ENCODE measurements around the gene NUMA1.
A peak's percentile ranks its signal among the peaks of the same experiment; 100 is the strongest.

The NUMA1 gene

GRCh38 chr11:72112978-72113808 lies 32.9 kb upstream of the NUMA1 start:
- H3K4me1 ChIP-seq (ENCODE audit: insufficient read depth, low read length): peaks cover 12% of the 10 kb centered on the region
- H3K27ac ChIP-seq (ENCODE audit: low read depth, low read length): peak overlapping the region; percentile 91
- no peaks in the 10 kb centered on the region for H3K27me3 ChIP-seq (ENCODE audit: control insufficient read depth in 1 of 2, insufficient read depth in 2 of 2, low read length in 2 of 2)
- H3K9me3 ChIP-seq (ENCODE audit: low read length): no peaks in the 10 kb centered on the region
- peaks cover 21% of the 10 kb centered on the region for H3K36me3 ChIP-seq (ENCODE audit: insufficient read depth, low read length)
- H3K9ac ChIP-seq (ENCODE audit: low read length): peak overlapping the region; percentile 88
- H3K4me3 ChIP-seq (ENCODE audit: low read depth in 1 of 2, low read length in 2 of 2): peak overlapping the region in 1 of 2 donors; percentile 63

- H3K36me3 ChIP-seq (ENCODE audit: insufficient read depth, low read length): peaks cover 26% of the 10 kb centered on the region
- peak within 1 kb of the TSS; percentile 88 for H3K9ac ChIP-seq (ENCODE audit: low read length)
- H3K27ac ChIP-seq (ENCODE audit: low read depth, low read length): peak within 1 kb of the TSS; percentile 96
- H3K4me1 ChIP-seq (ENCODE audit: insufficient read depth, low read length): peaks cover 12% of the 10 kb centered on the region
- no peaks in the 10 kb centered on the region for H3K9me3 ChIP-seq (ENCODE audit: low read length)
- no peaks in the 10 kb centered on the region for H3K27me3 ChIP-seq (ENCODE audit: control insufficient read depth in 1 of 2, insufficient read depth in 2 of 2, low read length in 2 of 2)
- H3K4me3 ChIP-seq (ENCODE audit: low read depth in 1 of 2, low read length in 2 of 2): peak within 1 kb of the TSS; percentile 57 to 63
These were observed 32.0 kb upstream of the NUMA1 start, which contains the start of gene ANAPC15 for GRCh38 chr11:72112143-72112977. Gene ANAPC15, minus strand, starts transcription at chr11:72112695. Its CDS starts 1,419 bp downstream, at chr11:72111276.

GRCh38 chr11:72111300-72112142 lies 31.2 kb upstream of the NUMA1 start:
- Histone ChIP-seq H3K9ac (ENCODE audit: low read length) (peak overlapping the region; percentile 88), H3K4me1 (ENCODE audit: insufficient read depth, low read length) (peaks cover 12% of the 10 kb centered on the region), H3K27me3 (ENCODE audit: control insufficient read depth in 1 of 2, insufficient read depth in 2 of 2, low read length in 2 of 2) (no peaks in the 10 kb centered on the region), H3K36me3 (ENCODE audit: insufficient read depth, low read length) (peaks cover 28% of the 10 kb centered on the region), H3K4me3 (ENCODE audit: low read depth in 1 of 2, low read length in 2 of 2) (peak overlapping the region; percentile 33 to 63), H3K9me3 (ENCODE audit: low read length) (no peaks in the 10 kb centered on the region), H3K27ac (ENCODE audit: low read depth, low read length) (peak overlapping the region; percentile 96)

GRCh38 chr11:72105888-72106287 lies 25.5 kb upstream of the NUMA1 start, which contains the start of gene TOMT:
Gene TOMT, plus strand, starts transcription at chr11:72105924. Its CDS starts 28 bp downstream, at chr11:72105952.
- Histone ChIP-seq H3K27ac (ENCODE audit: low read depth, low read length) (no peak within 1 kb of the TSS), H3K36me3 (ENCODE audit: insufficient read depth, low read length) (peaks cover 25% of the 10 kb centered on the region), H3K27me3 (ENCODE audit: control insufficient read depth in 1 of 2, insufficient read depth in 2 of 2, low read length in 2 of 2) (no peaks in the 10 kb centered on the region), H3K9me3 (ENCODE audit: low read length) (no peaks in the 10 kb centered on the region), H3K4me3 (ENCODE audit: low read depth in 1 of 2, low read length in 2 of 2) (no peak within 1 kb of the TSS), H3K4me1 (ENCODE audit: insufficient read depth, low read length) (peaks cover 22% of the 10 kb centered on the region), H3K9ac (ENCODE audit: low read length) (no peak within 1 kb of the TSS)

GRCh38 chr11:72103754-72104167 lies 23.4 kb upstream of the NUMA1 start:
- H3K36me3 ChIP-seq (ENCODE audit: insufficient read depth, low read length): peaks cover 23% of the 10 kb centered on the region
- peak overlapping the region in 1 of 2 donors; percentile 69 for H3K4me3 ChIP-seq (ENCODE audit: low read depth in 1 of 2, low read length in 2 of 2)
- H3K4me1 ChIP-seq (ENCODE audit: insufficient read depth, low read length): peaks cover 39% of the 10 kb centered on the region
- peak overlapping the region; percentile 88 for H3K27ac ChIP-seq (ENCODE audit: low read depth, low read length)
- H3K9me3 ChIP-seq (ENCODE audit: low read length): no peaks in the 10 kb centered on the region
- H3K9ac ChIP-seq (ENCODE audit: low read length): peak overlapping the region; percentile 58
- H3K27me3 ChIP-seq (ENCODE audit: control insufficient read depth in 1 of 2, insufficient read depth in 2 of 2, low read length in 2 of 2): no peaks in the 10 kb centered on the region

- Histone ChIP-seq H3K27me3 (ENCODE audit: control insufficient read depth in 1 of 2, insufficient read depth in 2 of 2, low read length in 2 of 2) (no peaks in the 10 kb centered on the region), H3K9me3 (ENCODE audit: low read length) (no peaks in the 10 kb centered on the region), H3K4me3 (ENCODE audit: low read depth in 1 of 2, low read length in 2 of 2) (peak within 1 kb of the TSS; percentile 79 to 99), H3K9ac (ENCODE audit: low read length) (peak within 1 kb of the TSS; percentile 81), H3K27ac (ENCODE audit: low read depth, low read length) (peak within 1 kb of the TSS; percentile 97), H3K36me3 (ENCODE audit: insufficient read depth, low read length) (peaks cover 29% of the 10 kb centered on the region), H3K4me1 (ENCODE audit: insufficient read depth, low read length) (peaks cover 39% of the 10 kb centered on the region)
These were observed 22.8 kb upstream of the NUMA1 start, which contains the start of gene LAMTOR1 for GRCh38 chr11:72102946-72103753. Gene LAMTOR1, minus strand, starts transcription at chr11:72103297. Its CDS starts 73 bp downstream, at chr11:72103224.

- Histone ChIP-seq H3K27ac (ENCODE audit: low read depth, low read length) (peak overlapping the region; percentile 97), H3K9ac (ENCODE audit: low read length) (peak overlapping the region; percentile 81), H3K4me3 (ENCODE audit: low read depth in 1 of 2, low read length in 2 of 2) (peak overlapping the region; percentile 79 to 99), H3K27me3 (ENCODE audit: control insufficient read depth in 1 of 2, insufficient read depth in 2 of 2, low read length in 2 of 2) (no peaks in the 10 kb centered on the region), H3K36me3 (ENCODE audit: insufficient read depth, low read length) (peaks cover 32% of the 10 kb centered on the region), H3K9me3 (ENCODE audit: low read length) (no peaks in the 10 kb centered on the region), H3K4me1 (ENCODE audit: insufficient read depth, low read length) (peaks cover 39% of the 10 kb centered on the region)
These were observed 22.2 kb upstream of the NUMA1 start for GRCh38 chr11:72102631-72102945.

- Histone ChIP-seq H3K4me3 (ENCODE audit: low read depth in 1 of 2, low read length in 2 of 2) (peak overlapping the region; percentile 79 to 99), H3K4me1 (ENCODE audit: insufficient read depth, low read length) (peaks cover 39% of the 10 kb centered on the region), H3K27ac (ENCODE audit: low read depth, low read length) (peak overlapping the region; percentile 97), H3K9me3 (ENCODE audit: low read length) (no peaks in the 10 kb centered on the region), H3K36me3 (ENCODE audit: insufficient read depth, low read length) (peaks cover 32% of the 10 kb centered on the region), H3K27me3 (ENCODE audit: control insufficient read depth in 1 of 2, insufficient read depth in 2 of 2, low read length in 2 of 2) (no peaks in the 10 kb centered on the region), H3K9ac (ENCODE audit: low read length) (peak overlapping the region; percentile 81)
These were observed 21.8 kb upstream of the NUMA1 start for GRCh38 chr11:72102162-72102561.

GRCh38 chr11:72100462-72100861 lies 20.1 kb upstream of the NUMA1 start:
- peaks cover 39% of the 10 kb centered on the region for H3K4me1 ChIP-seq (ENCODE audit: insufficient read depth, low read length)
- H3K27me3 ChIP-seq (ENCODE audit: control insufficient read depth in 1 of 2, insufficient read depth in 2 of 2, low read length in 2 of 2): no peaks in the 10 kb centered on the region
- no peak overlapping the region for H3K4me3 ChIP-seq (ENCODE audit: low read depth in 1 of 2, low read length in 2 of 2)
- H3K27ac ChIP-seq (ENCODE audit: low read depth, low read length): no peak overlapping the region
- no peaks in the 10 kb centered on the region for H3K9me3 ChIP-seq (ENCODE audit: low read length)
- H3K36me3 ChIP-seq (ENCODE audit: insufficient read depth, low read length): peaks cover 39% of the 10 kb centered on the region
- H3K9ac ChIP-seq (ENCODE audit: low read length): no peak overlapping the region

- Histone ChIP-seq H3K9me3 (ENCODE audit: low read length) (no peaks in the 10 kb centered on the region), H3K36me3 (ENCODE audit: insufficient read depth, low read length) (peaks cover 42% of the 10 kb centered on the region), H3K9ac (ENCODE audit: low read length) (no peak overlapping the region), H3K27ac (ENCODE audit: low read depth, low read length) (no peak overlapping the region), H3K4me1 (ENCODE audit: insufficient read depth, low read length) (peaks cover 39% of the 10 kb centered on the region), H3K4me3 (ENCODE audit: low read depth in 1 of 2, low read length in 2 of 2) (no peak overlapping the region), H3K27me3 (ENCODE audit: control insufficient read depth in 1 of 2, insufficient read depth in 2 of 2, low read length in 2 of 2) (no peaks in the 10 kb centered on the region)
These were observed 19.7 kb upstream of the NUMA1 start for GRCh38 chr11:72100009-72100408.

All from muscle layer of colon (tissue), 2 donors.